Keratinocyte (primary cell): Measurements from ENCODE around the gene BCL2. TPM values are rescaled to one million over a fixed set of nuclear protein-coding genes. Genes with fewer than 3 reads are reported as not detected.

Source experiments
- DNase-seq: peaks from one replicate; pipeline ENCODE4 v3.0.0-alpha.2; 2011; ENCODE audit warnings: low read depth, missing footprints, low spot score
- FAIRE-seq: peaks from 2 replicates; lab custom pipeline; 2011; peaks lifted over from hg19 to GRCh38; lab: Jason Lieb, UNC
- H2AFZ ChIP-seq: 2 replicates; pipeline ENCODE4 v1.6.0; 2012; ENCODE audit warnings: low read length, control low read depth, inconsistent platforms; ENCODE audit not compliant: control insufficient read depth
- H3K27ac ChIP-seq: 2 replicates; pipeline ENCODE4 v1.5.1; 2011; ENCODE audit warnings: low read length; ENCODE audit not compliant: control insufficient read depth, insufficient read depth
- H3K27me3 ChIP-seq: 3 replicates; pipeline ENCODE4 v1.6.0; 2011; ENCODE audit warnings: low read length; ENCODE audit not compliant: control insufficient read depth, insufficient read depth; ENCODE audit errors: extremely low read depth
- H3K36me3 ChIP-seq, 2 experiments: 2 replicates in 1 of 2; 3 replicates in 1 of 2; pipeline ENCODE4 v1.5.1; 2011; ENCODE audit warnings: low read length in 2 of 2, mild to moderate bottlenecking in 1 of 2; ENCODE audit not compliant: control insufficient read depth in 2 of 2, insufficient read depth in 2 of 2; ENCODE audit errors: extremely low read depth in 1 of 2
- H3K4me1 ChIP-seq: 3 replicates; pipeline ENCODE4 v1.5.1; 2011; ENCODE audit warnings: low read length; ENCODE audit not compliant: control insufficient read depth, insufficient read depth; ENCODE audit errors: extremely low read depth
- H3K4me2 ChIP-seq: 3 replicates; pipeline ENCODE4 v1.6.0; 2011; ENCODE audit warnings: low read depth, low read length; ENCODE audit not compliant: control insufficient read depth, insufficient read depth; ENCODE audit errors: extremely low read depth
- H3K4me3 ChIP-seq, 3 experiments: fragments of 200-600 bp in 1 of 3; sonication (generic) in 1 of 3; 2 replicates in 2 of 3; 3 replicates in 1 of 3; pipeline ENCODE4 v1.5.1; 2011 to 2016; ENCODE audit warnings: low read length in 3 of 3, mild to moderate bottlenecking in 3 of 3, control low read depth in 2 of 3, inconsistent platforms in 1 of 3, low read depth in 1 of 3, mixed read lengths in 1 of 3, mixed run types in 1 of 3, moderate library complexity in 1 of 3; ENCODE audit not compliant: control insufficient read depth in 2 of 3, insufficient read depth in 2 of 3; ENCODE audit errors: extremely low read depth in 1 of 3
- H3K79me2 ChIP-seq: 2 replicates; pipeline ENCODE4 v1.6.0; 2012; ENCODE audit warnings: low read length; ENCODE audit not compliant: control insufficient read depth, insufficient read depth
- H3K9ac ChIP-seq: 3 replicates; pipeline ENCODE4 v1.6.0; 2011; ENCODE audit warnings: low read length; ENCODE audit not compliant: control insufficient read depth, insufficient read depth; ENCODE audit errors: extremely low read depth
- H3K9me1 ChIP-seq: 3 replicates; pipeline ENCODE4 v1.6.0; 2011; ENCODE audit warnings: low read length; ENCODE audit not compliant: control insufficient read depth, insufficient read depth; ENCODE audit errors: extremely low read depth
- H3K9me3 ChIP-seq: 2 replicates; pipeline ENCODE4 v1.5.1; 2012; ENCODE audit warnings: low read depth, low read length; ENCODE audit not compliant: control insufficient read depth
- H4K20me1 ChIP-seq: 3 replicates; pipeline ENCODE4 v1.6.0; 2011; ENCODE audit warnings: low read length; ENCODE audit not compliant: control insufficient read depth, insufficient read depth; ENCODE audit errors: extremely low read depth
- EZH2 ChIP-seq: IDR thresholded peaks from one replicate; pipeline ENCODE4 v1.6.1; 2012; ENCODE audit warnings: inconsistent platforms, mild to moderate bottlenecking, low read length, moderate library complexity
- dilution Hi-C: fragments of 300-500 bp; cut with MboI; formaldehyde crosslinking; loops from one replicate; pipeline ENCODE4 v1.7.0; 2020; ENCODE audit warnings: low sequenced_read_pairs; ENCODE audit not compliant: extremely low pct_ligation_motif_present
- polyA plus RNA-seq, 5 experiments: library from polyadenylated mRNA; depleted of rRNA in 3 of 5; stranded (reverse) in 3 of 5; stranded (forward) in 1 of 5; unstranded in 1 of 5; fragments of >200 nt; gene quantifications; 1 replicate in 1 of 5; 2 replicates in 3 of 5; 3 replicates in 1 of 5; pipeline versions ENCODE4 v1.2.1 to v1.2.3, GENCODE V29; 2011 to 2012; ENCODE audit warnings: missing spikeins in 2 of 5, low read depth in 1 of 5, low replicate concordance in 1 of 5
- TF ChIP-seq, protein P1 (sequence below), 3 experiments: IDR thresholded peaks in 1 of 3; conservative IDR thresholded peaks in 1 of 3; optimal IDR thresholded peaks in 1 of 3; 2 replicates in 2 of 3; 3 replicates in 1 of 3; pipeline versions ENCODE3 to v1.5.1; 2011; ENCODE audit warnings: low read length in 3 of 3, mild to moderate bottlenecking in 3 of 3, moderate library complexity in 2 of 3, control low read depth in 1 of 3, inconsistent platforms in 1 of 3; ENCODE audit not compliant: insufficient read depth in 2 of 3; ENCODE audit errors: extremely low read depth in 1 of 3

The BCL2 gene
- polyA plus RNA-seq, 1 donor (not counting 4 experiments of a cell fraction or from before 2014, with no cell fraction given): 0.30 TPM

DNA sequence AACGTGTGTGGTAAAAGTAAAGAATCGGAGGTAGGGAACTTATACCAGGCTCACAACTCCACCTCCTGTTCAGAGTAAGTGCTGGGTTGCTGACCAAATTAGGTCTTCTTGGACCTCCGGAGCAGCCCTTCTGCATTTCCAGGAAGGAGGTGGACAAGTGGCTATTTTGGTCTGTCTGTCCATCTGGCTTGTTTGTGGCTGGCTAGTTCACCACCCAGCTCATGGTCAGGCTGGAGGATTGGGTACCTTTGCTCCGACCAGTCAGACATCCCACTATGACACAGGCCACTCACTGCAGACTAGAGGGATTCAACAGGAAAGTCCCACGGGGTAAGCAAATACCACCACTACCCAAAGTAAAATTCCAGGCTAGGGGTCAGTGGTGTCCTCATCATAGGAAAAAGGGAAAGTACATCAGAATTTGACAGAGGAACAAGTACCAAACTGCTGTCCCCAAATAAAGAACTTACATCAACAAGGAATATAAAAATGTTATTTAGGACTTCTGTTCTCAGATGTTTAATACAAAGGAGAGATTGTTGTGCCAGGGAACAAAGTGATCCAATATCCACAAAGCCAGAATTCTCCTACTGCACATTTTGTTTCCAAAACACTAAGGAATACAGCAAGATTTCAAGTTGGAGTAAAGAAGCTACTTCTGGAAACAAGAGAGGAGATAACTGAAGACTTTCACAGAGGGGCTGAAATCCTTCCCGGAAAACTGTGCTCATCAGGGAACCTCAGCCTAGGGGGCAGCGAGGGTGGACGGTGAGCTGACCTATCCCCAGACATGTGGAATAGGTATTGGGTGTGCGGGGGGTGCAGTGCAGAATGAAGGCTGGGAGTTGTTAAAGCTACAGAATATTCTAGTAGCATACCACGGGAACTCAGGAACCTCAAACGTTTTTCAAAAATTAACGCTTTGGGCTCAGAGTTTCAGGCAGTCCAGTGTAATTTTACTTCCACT is 56.9 kb downstream of the BCL2 start:
- TF ChIP-seq, protein P1, sequence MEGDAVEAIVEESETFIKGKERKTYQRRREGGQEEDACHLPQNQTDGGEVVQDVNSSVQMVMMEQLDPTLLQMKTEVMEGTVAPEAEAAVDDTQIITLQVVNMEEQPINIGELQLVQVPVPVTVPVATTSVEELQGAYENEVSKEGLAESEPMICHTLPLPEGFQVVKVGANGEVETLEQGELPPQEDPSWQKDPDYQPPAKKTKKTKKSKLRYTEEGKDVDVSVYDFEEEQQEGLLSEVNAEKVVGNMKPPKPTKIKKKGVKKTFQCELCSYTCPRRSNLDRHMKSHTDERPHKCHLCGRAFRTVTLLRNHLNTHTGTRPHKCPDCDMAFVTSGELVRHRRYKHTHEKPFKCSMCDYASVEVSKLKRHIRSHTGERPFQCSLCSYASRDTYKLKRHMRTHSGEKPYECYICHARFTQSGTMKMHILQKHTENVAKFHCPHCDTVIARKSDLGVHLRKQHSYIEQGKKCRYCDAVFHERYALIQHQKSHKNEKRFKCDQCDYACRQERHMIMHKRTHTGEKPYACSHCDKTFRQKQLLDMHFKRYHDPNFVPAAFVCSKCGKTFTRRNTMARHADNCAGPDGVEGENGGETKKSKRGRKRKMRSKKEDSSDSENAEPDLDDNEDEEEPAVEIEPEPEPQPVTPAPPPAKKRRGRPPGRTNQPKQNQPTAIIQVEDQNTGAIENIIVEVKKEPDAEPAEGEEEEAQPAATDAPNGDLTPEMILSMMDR (optimal IDR thresholded peaks at IDR 0.05 in 1 of 3, IDR thresholded peaks at IDR 0.05 in 1 of 3, conservative IDR thresholded peaks at IDR 0.05 in 1 of 3; ENCODE audit: extremely low read depth in 1 of 3, insufficient read depth in 2 of 3, low read length in 3 of 3): no peak
- no peak for TF ChIP-seq EZH2
- Histone ChIP-seq H3K27me3 (peaks cover 4% of the 10 kb centered on the region), H3K9me1 (no peaks in the 10 kb centered on the region), H2AFZ (no peak overlapping the region), H3K79me2 (no peaks in the 10 kb centered on the region), H4K20me1 (no peaks in the 10 kb centered on the region), H3K9ac (no peak overlapping the region), H3K27ac (no peak overlapping the region), H3K36me3 (no peaks in the 10 kb centered on the region), H3K9me3 (no peaks in the 10 kb centered on the region), H3K4me2 (no peak overlapping the region), H3K4me1 (peaks cover 14% of the 10 kb centered on the region), H3K4me3 (no peak overlapping the region)
- dilution Hi-C loops: no loop called here
- no peak for DNase-seq
- no peak for FAIRE-seq

DNA sequence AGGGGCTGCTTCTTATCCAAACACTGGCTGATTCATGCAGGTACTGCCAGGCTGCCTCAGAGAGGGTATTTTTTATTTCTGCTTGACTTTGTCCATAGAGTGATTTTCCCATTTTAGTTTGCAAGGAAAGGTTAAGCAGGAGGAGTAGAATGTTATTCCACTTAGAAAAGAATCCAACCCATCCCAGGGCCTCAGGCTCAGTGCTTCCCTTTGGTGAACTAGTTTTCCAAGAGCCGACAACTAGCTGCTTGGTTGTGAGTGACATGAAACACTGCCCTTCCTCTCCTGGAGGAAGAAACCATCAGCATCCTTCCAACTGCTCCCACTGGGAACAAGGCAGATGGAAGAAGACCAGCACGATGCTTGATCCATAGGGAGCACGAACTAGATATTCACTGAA is 58.5 kb downstream of the BCL2 start:
- no peak overlapping the region for H3K4me3 ChIP-seq
- H3K79me2 ChIP-seq: no peaks in the 10 kb centered on the region
- H3K4me2 ChIP-seq: no peak overlapping the region
- H3K9ac ChIP-seq: no peak overlapping the region
- H3K9me1 ChIP-seq: no peaks in the 10 kb centered on the region
- TF ChIP-seq EZH2: no peak
- TF ChIP-seq, protein P1 (optimal IDR thresholded peaks at IDR 0.05 in 1 of 3, IDR thresholded peaks at IDR 0.05 in 1 of 3, conservative IDR thresholded peaks at IDR 0.05 in 1 of 3; ENCODE audit: extremely low read depth in 1 of 3, insufficient read depth in 2 of 3, low read length in 3 of 3): no peak
- FAIRE-seq: no peak
- peaks cover 3% of the 10 kb centered on the region for H3K27me3 ChIP-seq
- no peak overlapping the region for H3K27ac ChIP-seq
- H4K20me1 ChIP-seq: no peaks in the 10 kb centered on the region
- no peaks in the 10 kb centered on the region for H3K9me3 ChIP-seq
- no peak for DNase-seq
- dilution Hi-C loops: no loop called here
- peaks cover 14% of the 10 kb centered on the region for H3K4me1 ChIP-seq
- H3K36me3 ChIP-seq: no peaks in the 10 kb centered on the region
- no peak overlapping the region for H2AFZ ChIP-seq
